ENCODE measurements around the gene PGM5.
"Not testable (repeated sequence)": the region's sequence is repeated elsewhere in the genome, so short reads cannot be mapped to it uniquely, and the experiment has no call there.

GRCh38 chr9:68324518-68324917 lies 31.9 kb upstream of the PGM5 start:
- not testable (repeated sequence) for TF ChIP-seq EZH2phosphoT487 (IDR thresholded peaks at IDR 0.05; ENCODE audit: insufficient read depth, low read depth); EZH2 (IDR thresholded peaks at IDR 0.05; ENCODE audit: insufficient read depth, poor library complexity, severe bottlenecking)
